Activated T-cell treated with anti-CD3 and anti-CD28 coated beads for 48 hours (primary cell): ENCODE data around the gene MTPN.

Source experiments
- DNase-seq: peaks from one replicate; pipeline ENCODE4 v3.0.0-alpha.2; 2020; ENCODE audit warnings: low read depth

The MTPN gene, protein sequence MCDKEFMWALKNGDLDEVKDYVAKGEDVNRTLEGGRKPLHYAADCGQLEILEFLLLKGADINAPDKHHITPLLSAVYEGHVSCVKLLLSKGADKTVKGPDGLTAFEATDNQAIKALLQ

DNA sequence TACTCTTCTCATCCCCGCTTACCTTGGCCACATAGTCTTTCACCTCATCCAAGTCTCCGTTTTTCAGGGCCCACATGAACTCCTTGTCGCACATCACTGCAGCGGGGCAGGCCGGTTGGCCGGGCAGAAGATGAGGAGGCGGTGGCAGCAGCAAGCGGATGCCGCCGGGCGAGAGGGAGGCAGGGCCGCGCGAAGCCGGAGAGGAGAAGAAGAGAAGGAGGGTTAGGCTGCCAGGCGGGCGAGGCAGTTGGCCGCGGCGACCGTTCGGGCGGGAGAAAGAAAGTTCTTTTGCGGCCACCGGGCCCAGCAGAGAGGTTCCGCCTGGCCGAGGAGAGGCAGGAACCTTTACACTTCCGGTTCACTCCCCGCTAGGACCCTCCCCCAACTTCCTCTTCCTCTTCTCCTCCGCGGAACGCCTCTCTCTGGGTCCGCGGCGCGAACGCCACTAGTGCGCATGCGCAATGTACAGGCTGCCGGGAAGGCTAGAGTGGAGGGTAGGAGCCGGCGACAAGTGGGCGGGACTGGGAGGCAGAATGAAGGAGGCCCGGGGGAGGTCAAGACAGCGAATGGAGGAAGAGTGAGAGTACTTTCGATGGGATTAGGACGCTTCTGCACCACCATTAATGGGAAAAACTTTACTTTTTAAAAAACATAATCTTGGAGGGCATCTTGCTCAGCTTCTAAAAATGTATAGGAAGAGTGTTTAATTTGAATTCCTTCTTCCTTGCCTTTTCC is at the start of gene MTPN:
Gene MTPN, minus strand, starts transcription at position 353 of the 735 bp plus-strand sequence. Its CDS starts 259 bp downstream, at position 94.
- DNase-seq = peak; percentile 97

DNA sequence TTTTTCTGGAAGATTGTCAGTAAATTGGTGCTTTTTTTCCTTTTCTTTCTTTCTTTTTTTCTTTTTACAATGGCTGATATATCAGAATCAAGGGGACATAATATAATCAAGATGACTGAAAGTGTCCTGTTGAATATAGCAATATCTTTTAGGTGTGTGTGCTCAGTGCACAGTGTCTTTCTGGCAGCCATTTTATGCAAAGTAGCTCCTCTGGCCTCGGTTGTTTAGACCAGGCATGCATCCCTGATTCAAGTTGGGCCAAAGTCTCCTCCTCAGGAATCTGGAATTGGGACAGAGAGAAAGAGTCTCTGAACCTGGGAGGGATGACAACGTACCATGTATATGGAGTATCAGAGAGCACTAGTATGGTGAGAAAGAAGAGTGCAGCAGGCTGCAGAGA is 49.0 kb upstream of the MTPN start:
- no peak for DNase-seq

DNA sequence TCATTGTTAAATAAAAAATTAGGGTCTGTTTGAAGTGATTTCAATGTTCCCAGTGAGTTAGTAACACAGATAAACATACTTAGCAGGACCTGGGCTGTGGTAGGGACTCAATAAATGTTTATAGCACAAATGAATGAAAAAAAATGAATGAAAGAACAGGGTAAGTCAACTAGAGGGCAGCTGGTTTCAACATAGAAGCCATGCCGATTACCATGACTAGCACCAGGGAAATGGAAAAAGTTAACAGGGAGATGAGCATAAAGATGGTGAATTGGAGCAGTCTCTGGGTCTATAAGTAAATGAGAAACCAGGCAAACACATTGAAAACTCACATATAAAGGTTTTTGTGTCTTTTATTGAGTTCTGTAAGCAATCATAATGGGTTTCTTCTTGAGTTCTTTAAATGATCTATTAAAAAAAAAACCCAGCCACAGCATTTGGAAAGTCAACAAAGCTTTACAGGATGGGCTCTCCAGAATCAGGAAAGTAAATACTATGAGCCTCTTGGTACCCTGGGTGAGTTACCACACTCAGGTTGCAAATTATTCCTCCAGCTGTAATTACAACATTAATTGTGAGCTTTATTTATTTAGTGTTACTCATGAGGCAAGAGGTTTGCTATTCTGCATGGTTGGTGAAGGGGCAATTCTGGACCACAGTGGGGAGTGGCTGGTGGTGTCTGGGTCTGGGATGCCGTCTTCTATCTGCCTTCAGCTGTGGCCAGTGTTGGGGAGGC is 46.1 kb upstream of the MTPN start:
- DNase-seq = no peak

DNA sequence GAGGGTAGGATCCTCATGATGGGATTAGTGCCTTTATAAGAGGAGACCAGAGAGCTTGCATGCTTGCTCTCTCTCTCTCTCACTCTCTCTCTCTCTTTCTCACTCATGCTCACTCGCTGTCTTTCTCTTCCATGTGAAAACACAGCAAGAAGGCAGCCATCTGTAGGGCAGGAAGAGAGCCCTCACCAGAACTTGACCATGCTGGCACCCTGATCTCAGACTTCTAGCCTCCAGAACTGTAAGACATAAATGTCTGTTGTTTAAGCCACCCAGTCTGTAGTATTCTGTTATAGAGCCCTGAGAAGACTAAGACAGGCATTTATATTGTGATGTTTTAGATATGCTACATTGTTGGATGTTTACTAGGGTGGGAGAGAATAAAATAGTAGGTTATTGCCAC is 43.4 kb upstream of the MTPN start:
- no peak for DNase-seq

DNA sequence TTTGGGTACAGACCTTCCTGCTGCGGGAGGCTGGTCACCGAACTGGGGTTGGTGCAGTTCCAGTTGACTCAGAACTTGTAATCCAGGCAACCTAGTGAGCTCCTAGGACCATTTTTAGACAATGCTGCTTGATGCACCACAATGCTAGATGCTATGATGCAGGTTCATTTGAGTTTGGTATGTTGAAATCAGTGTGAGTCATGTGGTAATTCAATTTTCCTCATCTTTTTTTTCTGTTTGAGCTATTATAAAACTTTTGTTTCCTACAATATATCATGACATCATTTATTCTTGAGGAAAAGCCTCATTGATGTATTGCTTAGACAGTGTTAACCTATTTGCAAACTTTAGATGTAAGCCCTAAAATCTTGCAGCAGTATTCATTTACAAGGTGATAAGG is 40.9 kb upstream of the MTPN start:
- no peak for DNase-seq

DNA sequence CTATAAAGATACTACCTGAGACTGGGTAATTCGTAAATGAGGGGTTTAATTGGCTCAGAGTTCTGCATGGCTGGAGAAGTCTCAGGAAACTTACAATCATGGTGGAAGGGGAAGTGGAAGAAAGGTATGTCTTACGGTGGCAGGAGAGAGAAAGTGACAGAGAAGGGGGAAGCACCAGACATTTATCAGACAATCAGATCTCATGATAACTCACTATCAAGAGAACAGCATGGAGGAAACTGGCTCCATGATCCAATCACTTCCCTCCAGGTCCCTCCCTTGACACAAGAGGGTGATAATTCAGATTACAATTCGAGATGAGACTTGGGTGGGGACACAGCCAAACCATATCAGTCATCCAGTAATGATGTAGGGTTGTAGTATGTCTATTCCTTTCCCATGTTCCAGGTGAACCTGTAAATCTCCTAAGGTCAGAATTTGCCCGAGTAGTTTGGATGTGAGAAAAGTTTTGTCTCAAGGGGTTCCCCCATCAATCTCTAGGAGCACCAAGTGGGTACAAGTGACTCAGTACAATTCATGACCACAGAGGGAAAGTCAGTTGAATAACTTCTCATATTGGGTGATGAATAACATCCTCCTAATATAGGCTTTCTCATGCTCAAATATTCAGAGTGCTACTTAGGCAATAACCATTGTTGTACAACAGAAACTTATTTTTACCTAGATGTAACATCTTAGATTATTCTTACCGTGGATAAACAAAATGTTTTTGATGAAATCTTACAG is 39.7 kb upstream of the MTPN start:
- DNase-seq = no peak

DNA sequence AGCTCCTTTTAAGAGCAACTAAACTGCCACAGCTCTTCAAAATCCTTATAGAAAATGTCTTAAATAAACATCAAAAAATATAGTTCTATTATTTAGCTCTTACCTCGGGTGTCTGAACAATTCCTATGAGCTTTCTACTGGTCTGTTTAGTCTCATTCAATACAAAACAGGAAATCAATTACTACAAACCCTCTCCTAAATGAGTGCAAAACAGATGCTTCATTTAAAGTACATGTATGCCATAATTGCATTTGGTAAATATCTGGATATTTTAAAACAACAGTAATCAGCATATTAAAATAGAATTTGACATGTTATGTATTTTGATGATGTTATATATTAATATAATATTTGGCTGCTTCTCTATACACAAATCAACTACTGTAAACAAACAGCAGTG is 38.5 kb upstream of the MTPN start:
- no peak for DNase-seq

DNA sequence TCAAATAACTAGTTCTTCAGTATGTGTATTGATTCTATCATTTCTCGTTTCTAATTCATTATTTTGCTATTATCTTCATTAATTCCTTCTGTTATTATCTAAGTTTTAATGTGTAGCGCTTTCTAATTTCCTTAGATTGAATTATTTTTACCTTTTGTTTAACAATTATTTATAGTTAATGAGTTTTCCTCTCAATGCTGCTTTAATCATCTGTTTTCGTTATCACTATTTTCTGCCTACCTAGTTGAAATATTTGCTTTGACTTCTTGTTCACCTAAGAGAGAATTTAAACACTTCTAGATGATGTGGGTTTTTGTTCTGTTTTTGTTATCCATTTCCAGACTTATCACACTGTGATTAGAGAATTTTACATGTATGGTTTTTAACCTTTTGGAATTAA is 37.5 kb upstream of the MTPN start:
- no peak for DNase-seq

DNA sequence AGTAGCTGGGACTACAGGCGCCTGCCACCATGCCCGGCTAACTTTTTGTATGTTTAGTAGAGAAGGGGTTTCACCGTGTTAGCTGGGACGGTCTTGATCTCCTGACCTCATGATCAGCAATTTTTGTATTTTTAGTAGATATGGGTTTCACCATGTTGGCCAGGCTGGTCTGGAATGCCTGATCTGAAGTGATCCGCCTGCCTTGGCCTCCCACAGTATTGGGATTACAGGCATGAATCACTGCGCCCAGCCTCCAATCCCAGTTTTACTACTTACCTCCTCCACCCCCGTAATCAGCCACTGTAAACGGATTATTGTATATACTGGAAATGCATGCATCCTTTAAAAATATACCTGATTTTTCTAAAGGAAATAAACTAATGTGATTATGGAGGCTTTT is 35.1 kb upstream of the MTPN start:
- DNase-seq = no peak

DNA sequence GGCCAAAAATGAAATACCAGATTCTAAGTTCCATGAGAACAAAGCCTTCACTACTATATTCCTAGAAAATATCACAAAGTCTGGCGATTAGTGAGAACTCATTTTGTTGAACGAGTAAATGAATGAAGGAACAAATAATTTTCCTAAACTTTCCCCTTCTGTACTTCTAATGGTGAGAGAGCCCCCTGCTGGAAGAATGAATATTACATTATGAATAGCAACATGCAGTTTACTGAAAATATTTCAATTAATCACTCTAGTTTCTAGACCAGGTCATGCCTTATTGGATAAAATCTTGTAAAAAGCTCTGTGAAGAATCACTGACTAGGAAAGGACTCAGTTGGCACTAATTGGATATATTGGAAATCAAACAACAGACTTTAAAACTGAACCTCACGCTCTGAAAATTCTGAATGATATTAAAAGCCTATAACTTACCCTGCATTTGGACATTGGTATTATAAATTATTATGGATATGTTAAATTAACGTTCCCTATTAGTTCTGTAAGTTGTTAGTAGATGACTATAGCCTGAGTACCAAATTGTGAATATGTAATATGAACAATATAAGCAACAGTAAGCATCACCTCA is 32.4 kb upstream of the MTPN start:
- no peak for DNase-seq

DNA sequence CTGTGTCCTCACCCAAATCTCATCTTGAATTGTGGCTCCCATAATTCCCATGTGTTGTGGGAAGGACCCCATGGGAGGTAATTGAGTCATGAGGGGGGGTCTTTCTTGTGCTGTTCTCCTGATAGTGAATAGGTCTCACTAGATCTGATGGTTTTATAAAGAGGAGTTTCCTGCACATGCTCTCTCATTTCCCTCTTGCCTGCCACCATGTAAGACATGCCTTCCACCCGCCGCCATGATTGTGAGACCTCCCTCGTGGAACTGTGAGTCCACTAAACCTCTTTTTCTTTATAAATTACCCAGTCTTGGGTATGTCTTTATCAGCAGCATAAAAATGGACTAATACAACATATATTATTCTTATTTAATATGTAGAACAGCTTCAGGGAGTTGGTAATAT is 29.0 kb upstream of the MTPN start:
- no peak for DNase-seq

DNA sequence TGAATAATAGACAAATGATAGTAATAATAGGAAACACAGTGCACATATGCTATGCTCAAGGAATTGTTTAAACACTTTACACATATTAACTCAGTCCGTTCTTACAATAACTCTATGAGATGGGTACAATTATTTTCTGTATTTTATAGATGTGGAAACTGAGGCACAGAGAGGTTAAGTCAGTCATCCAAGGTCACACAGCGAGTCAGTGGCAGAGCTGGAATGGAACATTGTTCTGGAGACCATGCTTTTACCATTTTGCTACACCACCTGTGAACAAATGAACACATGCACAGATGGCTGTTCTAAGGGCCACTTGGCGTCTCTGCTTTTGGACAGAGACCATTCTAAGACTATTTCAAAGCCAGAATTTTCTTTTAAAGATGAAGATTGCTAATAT is 26.9 kb upstream of the MTPN start:
- no peak for DNase-seq

DNA sequence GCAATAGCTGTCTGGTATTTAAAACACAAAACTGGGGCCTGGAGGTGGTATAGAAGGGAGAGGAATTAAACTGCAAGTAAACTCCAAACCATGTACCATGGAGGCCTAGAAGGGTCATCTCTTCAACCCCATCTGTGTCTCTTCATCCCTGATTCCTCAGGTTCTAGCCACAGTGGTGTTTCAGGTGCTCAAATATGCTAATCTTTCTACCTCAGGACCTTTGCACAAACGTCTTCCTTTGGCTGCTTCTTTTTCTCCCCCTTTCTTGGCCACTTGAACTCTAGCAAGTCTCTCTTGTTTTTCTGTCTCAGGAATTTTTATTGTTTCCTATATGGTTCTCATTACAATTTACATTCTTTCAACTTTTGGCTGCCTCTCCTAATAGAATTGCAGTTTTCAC is 25.6 kb upstream of the MTPN start:
- DNase-seq = no peak

DNA sequence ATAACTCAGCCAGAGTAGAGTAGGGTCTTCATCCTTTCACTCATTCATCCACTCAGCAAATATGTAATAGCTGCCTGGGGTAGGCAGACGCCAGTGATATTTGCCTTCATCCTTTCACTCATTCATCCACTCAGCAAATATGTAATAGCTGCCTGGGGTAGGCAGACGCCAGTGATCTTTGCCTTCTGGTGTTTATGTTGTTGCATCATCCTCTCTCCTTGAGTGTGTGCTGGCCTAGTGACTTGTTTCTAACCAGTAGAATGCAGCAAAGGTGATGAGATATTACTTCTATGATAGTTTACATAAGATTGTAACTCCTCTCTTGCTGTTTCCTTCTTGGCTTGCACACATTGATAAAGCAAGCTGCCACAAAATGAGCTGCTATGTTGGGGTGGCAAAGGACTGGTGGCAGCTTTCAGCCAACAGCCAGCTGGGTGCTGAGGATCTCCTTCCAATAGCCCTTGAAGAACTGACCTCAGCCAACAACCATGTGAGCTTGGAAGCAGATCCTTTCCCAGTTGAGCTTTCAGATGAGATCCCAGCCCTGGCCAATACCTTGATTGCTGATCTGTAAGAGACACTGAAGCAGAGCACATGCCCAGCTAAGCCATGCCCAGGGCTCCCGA is 23.2 kb upstream of the MTPN start:
- DNase-seq = no peak

DNA sequence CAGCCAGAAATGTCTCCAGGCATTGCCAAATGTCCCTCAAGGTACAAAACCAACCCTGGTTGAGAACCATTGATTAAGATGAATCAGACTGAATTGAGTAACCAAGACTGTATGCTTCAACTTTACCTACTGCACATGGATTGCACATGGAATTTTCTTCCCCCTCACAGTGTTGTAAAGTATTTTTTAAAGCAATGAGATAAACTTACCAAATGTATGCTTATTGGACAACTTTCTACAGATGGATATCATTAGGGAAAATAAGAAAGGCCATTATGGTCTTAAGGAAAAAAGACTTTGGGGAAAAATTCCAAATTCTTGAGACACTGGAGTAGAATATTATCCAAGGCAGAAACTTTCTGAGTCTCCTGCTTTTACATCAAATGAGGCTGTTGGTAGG is 20.9 kb upstream of the MTPN start:
- no peak for DNase-seq

DNA sequence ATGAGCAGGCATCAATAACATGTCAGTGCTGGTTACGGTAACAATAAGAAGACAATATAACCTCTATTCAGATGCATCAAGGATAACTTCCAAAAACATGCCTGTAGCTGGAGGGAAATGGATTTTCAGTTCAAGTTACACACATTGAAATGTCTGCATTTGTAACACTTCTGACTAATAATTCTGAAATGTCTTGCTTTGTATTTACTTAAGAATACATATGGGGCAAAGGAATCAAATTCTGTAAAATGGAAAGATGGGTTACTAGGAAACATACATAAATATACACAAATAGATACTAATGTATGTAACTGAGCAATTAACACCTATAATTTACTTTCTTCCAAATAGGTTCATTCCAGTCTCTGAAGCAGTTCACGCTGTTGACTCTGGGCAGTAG is 18.6 kb upstream of the MTPN start:
- DNase-seq = no peak

DNA sequence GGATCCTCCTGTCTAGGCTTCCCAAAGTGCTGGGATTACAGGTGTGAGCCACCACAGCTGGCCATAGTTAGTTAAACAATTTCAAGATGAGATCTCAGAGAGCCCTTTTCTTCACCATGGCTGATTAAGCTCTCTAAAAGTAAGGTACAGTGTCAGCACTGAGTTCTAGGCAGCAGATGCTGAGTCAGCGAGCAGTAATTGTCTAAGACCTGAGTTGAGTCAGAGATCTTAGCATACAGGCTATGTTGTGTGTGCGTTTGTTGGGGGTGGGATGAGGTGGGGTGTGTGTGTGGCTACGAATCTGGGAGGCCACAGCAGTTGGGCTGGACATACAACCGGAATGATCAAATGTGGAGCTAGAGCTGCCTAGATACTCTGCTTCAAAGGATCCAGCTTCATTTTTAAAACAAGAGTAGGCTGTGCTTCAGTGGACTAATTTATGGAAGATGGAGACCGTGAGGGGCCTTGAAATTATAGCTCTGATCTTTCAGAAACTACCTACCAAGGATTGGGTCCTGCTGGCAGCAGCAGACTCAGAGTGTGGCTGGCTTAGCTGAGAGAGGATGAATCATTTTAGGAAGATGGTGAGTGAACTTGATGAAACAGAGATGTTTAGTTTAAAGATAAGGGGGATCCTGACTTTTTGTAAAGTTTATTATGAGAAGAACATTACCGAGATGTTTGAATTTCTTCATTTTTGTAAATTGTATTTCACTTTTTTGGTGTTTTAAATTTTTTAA is 17.5 kb upstream of the MTPN start:
- no peak for DNase-seq

DNA sequence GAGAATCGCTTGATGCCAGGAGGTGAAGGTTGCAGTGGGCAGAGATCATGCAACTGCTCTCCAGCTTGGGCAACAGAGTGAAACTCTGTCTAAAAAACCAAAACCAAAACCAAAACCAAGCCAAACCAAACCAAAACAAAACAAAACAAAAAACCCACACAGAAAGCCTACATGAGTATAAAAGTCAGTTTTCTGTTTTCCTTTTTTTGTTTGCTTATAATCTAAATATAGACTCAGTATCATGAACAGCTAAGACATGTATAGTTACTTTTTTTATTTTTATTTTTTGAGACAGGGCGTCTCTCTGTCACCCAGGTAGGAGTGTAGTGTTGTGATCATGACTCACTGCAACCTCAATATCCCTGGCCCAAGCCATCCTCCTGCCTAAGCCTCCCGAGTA is 16.8 kb upstream of the MTPN start:
- DNase-seq = no peak

DNA sequence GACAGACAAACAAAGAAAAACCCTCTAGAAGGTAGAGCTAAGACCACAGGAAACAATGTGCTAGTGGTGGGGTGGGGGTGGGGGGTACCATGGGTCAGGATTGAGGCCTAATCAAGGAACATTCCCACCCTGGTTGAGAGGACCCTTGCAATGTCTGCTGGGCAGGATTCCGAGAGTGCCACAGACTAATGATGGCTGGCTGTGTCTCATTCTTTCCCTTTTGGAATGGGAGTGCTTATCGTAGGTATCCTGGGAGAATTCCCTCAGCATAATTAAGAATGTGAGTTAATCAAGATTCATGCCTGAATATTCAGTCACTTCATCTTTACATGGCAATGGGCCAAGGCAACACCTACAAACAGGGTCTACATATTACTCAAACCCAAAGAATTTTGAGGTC is 14.7 kb upstream of the MTPN start:
- DNase-seq = no peak

DNA sequence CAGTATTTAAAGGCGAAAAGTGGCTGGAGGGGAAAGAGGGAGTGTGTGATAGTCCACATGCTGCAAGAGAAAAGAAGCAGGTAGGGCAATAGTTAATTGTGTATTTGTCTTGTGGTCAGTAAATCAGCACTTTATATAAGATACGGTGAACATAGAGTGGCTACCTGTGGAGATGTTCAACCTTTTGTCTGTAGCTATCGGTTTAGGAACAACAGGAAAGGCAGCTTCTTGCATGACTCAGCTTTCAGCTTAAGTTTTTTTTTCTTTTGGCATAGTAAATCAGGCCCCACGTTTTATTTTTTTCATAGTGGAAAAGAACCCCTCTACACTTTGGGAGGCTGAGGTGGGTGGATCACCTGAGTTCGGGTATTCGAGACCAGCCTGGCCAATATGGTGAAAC is 14.2 kb upstream of the MTPN start:
- DNase-seq = no peak

DNA sequence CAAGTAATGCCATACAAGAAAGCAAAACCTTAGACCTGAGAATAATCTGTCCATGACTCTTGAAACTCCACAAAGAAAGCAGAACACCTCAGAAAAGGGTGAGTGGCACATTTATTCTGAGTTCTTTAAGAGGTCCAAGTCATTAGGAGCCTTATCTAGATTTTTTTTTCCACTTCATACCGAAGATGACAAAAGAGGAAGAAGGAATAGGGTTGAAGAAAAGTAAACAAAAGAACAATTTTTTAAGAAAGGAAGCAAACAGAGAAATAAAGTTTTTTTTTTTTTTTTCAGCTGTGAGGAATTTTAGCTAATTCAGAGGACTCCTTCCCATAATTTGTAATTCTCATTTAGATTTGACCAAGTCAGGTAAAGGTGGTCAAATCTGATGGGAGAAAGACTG is 13.1 kb upstream of the MTPN start:
- no peak for DNase-seq
